Spinal cord (tissue), 10 donors: ENCODE measurements around the gene AHCTF1. TPM values are rescaled to one million over a fixed set of nuclear protein-coding genes. Genes with fewer than 3 reads are reported as not detected.

Source experiments
- DNase-seq, 6 donors: peaks; one replicate each; pipeline versions ENCODE4 v3.0.0 to v3.0.0-alpha.2; 2013 to 2015; ENCODE audit warnings: low spot score in 6 of 6, low read depth in 4 of 6
- H3K27ac ChIP-seq: one replicate; pipeline ENCODE4 v1.5.1; 2013; ENCODE audit warnings: low read depth, low read length, control low read depth
- H3K27me3 ChIP-seq: one replicate; pipeline ENCODE4 v1.6.1; 2013; ENCODE audit warnings: low read length; ENCODE audit not compliant: control insufficient read depth, insufficient read depth
- H3K36me3 ChIP-seq: one replicate; pipeline ENCODE4 v1.6.1; 2013; ENCODE audit warnings: low read length; ENCODE audit not compliant: control insufficient read depth, insufficient read depth
- H3K4me1 ChIP-seq: one replicate; pipeline ENCODE4 v1.6.1; 2013; ENCODE audit warnings: low read length; ENCODE audit not compliant: control insufficient read depth, insufficient read depth
- H3K4me3 ChIP-seq: one replicate; pipeline ENCODE4 v1.5.1; 2013; ENCODE audit warnings: low read depth, low read length, control low read depth
- H3K9me3 ChIP-seq: one replicate; pipeline ENCODE4 v1.6.1; 2013; ENCODE audit warnings: low read length; ENCODE audit not compliant: control insufficient read depth, insufficient read depth
- WGBS: methylation state at CpG from one replicate; pipeline ENCODE4 v1.1.5; 2013; ENCODE audit warnings: missing lambda C conversion rate; ENCODE audit not compliant: insufficient coverage; 5-methylcytosine and 5-hydroxymethylcytosine counted together
- polyA plus RNA-seq, 2 donors: library from polyadenylated mRNA; unstranded; fragments of 120-200 nt; gene quantifications; one replicate each; pipeline ENCODE4 v1.2.1, GENCODE V29; 2013; ENCODE audit not compliant: insufficient read length in 2 of 2
- total RNA-seq, 2 donors: library from RNA; depleted of rRNA in 1 of 2; stranded (reverse); fragments of 120-200 nt in 1 of 2; fragments of >200 nt in 1 of 2; gene quantifications; one replicate each; pipeline versions ENCODE4 v1.2.3 to v1.2.4, GENCODE V29; 2013 to 2014
- donor health status: healthy.

Gene AHCTF1
- total and polyA plus RNA-seq, 4 donors: 28.7 to 33.4 (median 32.1) TPM

- Histone ChIP-seq H3K36me3 (no peaks in the 10 kb centered on the region), H3K9me3 (no peaks in the 10 kb centered on the region), H3K27ac (no peak overlapping the region), H3K4me3 (no peak overlapping the region), H3K27me3 (no peaks in the 10 kb centered on the region), H3K4me1 (no peaks in the 10 kb centered on the region)
- WGBS: 65% methylated on average over 3 of the region's 4 CpGs
- DNase-seq: no peak
Measured at GRCh38 chr1:246954126-246954525, 22.4 kb upstream of the AHCTF1 start.

GRCh38 chr1:246951413-246951812 is 19.7 kb upstream of the AHCTF1 start:
- Histone ChIP-seq H3K36me3 (no peaks in the 10 kb centered on the region), H3K4me1 (no peaks in the 10 kb centered on the region), H3K27ac (no peak overlapping the region), H3K9me3 (no peaks in the 10 kb centered on the region), H3K4me3 (no peak overlapping the region), H3K27me3 (no peaks in the 10 kb centered on the region)
- no peak for DNase-seq
- 98% methylated on average over 4 of the region's 4 CpGs for WGBS

GRCh38 chr1:246949956-246950355 is 18.2 kb upstream of the AHCTF1 start:
- WGBS: 100% methylated on average over 1 of the region's 3 CpGs
- Histone ChIP-seq H3K27ac (no peak overlapping the region), H3K4me1 (no peaks in the 10 kb centered on the region), H3K27me3 (no peaks in the 10 kb centered on the region), H3K4me3 (no peak overlapping the region), H3K9me3 (no peaks in the 10 kb centered on the region), H3K36me3 (no peaks in the 10 kb centered on the region)
- DNase-seq: no peak

GRCh38 chr1:246947255-246947654 is 15.5 kb upstream of the AHCTF1 start:
- H3K4me1 ChIP-seq: no peaks in the 10 kb centered on the region
- H3K36me3 ChIP-seq: no peaks in the 10 kb centered on the region
- H3K27me3 ChIP-seq: no peaks in the 10 kb centered on the region
- no peaks in the 10 kb centered on the region for H3K9me3 ChIP-seq
- DNase-seq: peak in 2 of 6 donors; percentile 7 to 32
- WGBS: 70% methylated on average over 4 of the region's 7 CpGs
- H3K27ac ChIP-seq: no peak overlapping the region
- no peak overlapping the region for H3K4me3 ChIP-seq

- Histone ChIP-seq H3K4me3 (no peak overlapping the region), H3K36me3 (no peaks in the 10 kb centered on the region), H3K4me1 (no peaks in the 10 kb centered on the region), H3K9me3 (no peaks in the 10 kb centered on the region), H3K27me3 (no peaks in the 10 kb centered on the region), H3K27ac (no peak overlapping the region)
- 89% methylated on average over 4 of the region's 6 CpGs for WGBS
- no peak for DNase-seq
Measured at GRCh38 chr1:246946366-246946765, 14.6 kb upstream of the AHCTF1 start.

- H3K4me1 ChIP-seq: peaks cover 13% of the 10 kb centered on the region
- WGBS: 92% methylated on average over 1 of the region's 1 CpG
Measured at GRCh38 chr1:246934765-246935164, 3.0 kb upstream of the AHCTF1 start.

GRCh38 chr1:246933893-246934292 is 2.1 kb upstream of the AHCTF1 start:
- no CpG with 5 or more reads among the region's 2 CpGs for WGBS
- no peaks in the 10 kb centered on the region for H3K9me3 ChIP-seq
- no peak for DNase-seq
- H3K4me1 ChIP-seq: peaks cover 13% of the 10 kb centered on the region
- H3K4me3 ChIP-seq: no peak overlapping the region
- no peaks in the 10 kb centered on the region for H3K27me3 ChIP-seq
- no peak overlapping the region for H3K27ac ChIP-seq
- peaks cover 3% of the 10 kb centered on the region for H3K36me3 ChIP-seq

More at GRCh38 chr1:246934765-246935164, 3.0 kb upstream of the AHCTF1 start:
- no peak overlapping the region for H3K4me3 ChIP-seq
- H3K9me3 ChIP-seq: no peaks in the 10 kb centered on the region
- H3K27me3 ChIP-seq: no peaks in the 10 kb centered on the region
- no peak for DNase-seq
- no peak overlapping the region for H3K27ac ChIP-seq
- H3K36me3 ChIP-seq: no peaks in the 10 kb centered on the region

GRCh38 chr1:246932366-246932700 is 585 bp upstream of the AHCTF1 start:
- peak overlapping the region; percentile 94 for H3K27ac ChIP-seq

GRCh38 chr1:246930830-246931548 is 759 bp downstream of the AHCTF1 start:
- no peaks in the 10 kb centered on the region for H3K9me3 ChIP-seq
- H3K27ac ChIP-seq: peak overlapping the region; percentile 92
- peaks cover 13% of the 10 kb centered on the region for H3K4me1 ChIP-seq
- H3K4me3 ChIP-seq: peak overlapping the region; percentile 75
- peak; percentile 6 to 71 (median 25) for DNase-seq
- whole genome bisulfite sequencing: under 1% methylated on average over 70 of the region's 76 CpGs
- H3K36me3 ChIP-seq: peaks cover 13% of the 10 kb centered on the region
- no peaks in the 10 kb centered on the region for H3K27me3 ChIP-seq

More at GRCh38 chr1:246932366-246932700, 585 bp upstream of the AHCTF1 start:
- Histone ChIP-seq H3K4me3 (peak overlapping the region; percentile 75), H3K9me3 (no peaks in the 10 kb centered on the region), H3K36me3 (peaks cover 6% of the 10 kb centered on the region), H3K27me3 (no peaks in the 10 kb centered on the region), H3K4me1 (peaks cover 13% of the 10 kb centered on the region)
- 0% methylated on average over 6 of the region's 8 CpGs for WGBS
- DNase-seq: no peak

- DNase-seq: no peak
- H3K27ac ChIP-seq: no peak overlapping the region
- H3K9me3 ChIP-seq: no peaks in the 10 kb centered on the region
- H3K4me1 ChIP-seq: peaks cover 9% of the 10 kb centered on the region
- H3K36me3 ChIP-seq: peaks cover 13% of the 10 kb centered on the region
- no peak overlapping the region for H3K4me3 ChIP-seq
- H3K27me3 ChIP-seq: no peaks in the 10 kb centered on the region
- WGBS: 100% methylated on average over 3 of the region's 6 CpGs
Measured at GRCh38 chr1:246925997-246926626, 5.6 kb downstream of the AHCTF1 start.
